Hematopoietic multipotent progenitor cell (in vitro differentiated cells): ENCODE results near the gene LRRC32. TPM values are rescaled to one million over a fixed set of nuclear protein-coding genes. Genes with fewer than 3 reads are reported as not detected.
A peak's percentile ranks its signal among the peaks of the same experiment; 100 is the strongest.

Experiments
- DNase-seq, 3 donors: peaks; one replicate each; pipeline ENCODE4 v3.0.0-alpha.2; 2011 to 2015; ENCODE audit warnings: low read depth in 2 of 3, low spot score in 2 of 3
- total RNA-seq: library from RNA; depleted of rRNA; stranded (reverse); fragments of >200 nt; gene quantifications from one replicate; pipeline ENCODE4 v1.2.3, GENCODE V29; 2012

LRRC32 gene
- total RNA-seq, 1 donor, result 0.27 TPM

DNA sequence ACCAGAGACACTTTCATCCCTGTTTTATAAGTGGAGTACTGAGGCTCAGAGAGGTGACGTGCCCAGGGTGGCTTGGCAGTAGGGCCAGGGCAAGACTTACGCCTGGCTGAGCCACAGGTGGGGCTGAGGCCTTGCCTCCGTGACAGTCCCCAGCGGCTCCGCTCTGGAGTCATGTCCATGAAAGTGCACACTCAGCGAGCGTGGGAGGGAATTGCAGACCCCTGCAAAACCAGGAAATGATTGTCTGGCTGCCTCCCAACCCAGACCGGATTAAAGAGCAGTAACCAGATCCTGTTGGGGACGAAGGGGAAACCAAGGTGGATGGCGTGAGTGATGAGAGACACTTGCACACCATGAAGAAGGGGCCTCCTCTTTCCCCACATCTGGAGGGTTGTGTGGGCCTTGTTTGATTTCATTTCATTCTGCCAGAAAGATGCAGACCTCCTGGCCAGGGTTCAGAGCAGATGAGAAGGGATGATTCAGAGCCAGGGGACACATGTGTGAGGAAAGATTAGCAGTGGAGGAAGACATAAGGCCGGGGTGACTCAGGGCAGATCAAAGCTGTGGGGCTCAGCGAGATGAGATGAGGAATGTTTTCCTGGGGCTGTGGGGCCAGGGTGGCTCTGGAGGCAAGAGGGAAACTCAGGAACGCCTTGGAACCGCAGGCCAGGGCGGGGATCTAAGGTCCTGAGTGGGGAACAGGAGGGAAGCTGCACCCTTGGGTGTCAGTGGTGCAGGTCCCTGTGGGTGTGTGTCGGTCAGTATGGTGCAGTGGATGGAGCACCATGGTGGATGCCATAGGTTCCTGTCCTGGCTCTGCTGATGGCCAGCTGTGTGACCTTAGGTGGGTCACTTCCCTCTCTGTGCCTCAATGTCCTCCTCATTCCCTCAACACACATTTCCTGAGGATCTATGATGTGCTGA lies 29.9 kb upstream of the LRRC32 start:
- DNase-seq, result peak in 2 of 3 donors; percentile 95 to 97

DNA sequence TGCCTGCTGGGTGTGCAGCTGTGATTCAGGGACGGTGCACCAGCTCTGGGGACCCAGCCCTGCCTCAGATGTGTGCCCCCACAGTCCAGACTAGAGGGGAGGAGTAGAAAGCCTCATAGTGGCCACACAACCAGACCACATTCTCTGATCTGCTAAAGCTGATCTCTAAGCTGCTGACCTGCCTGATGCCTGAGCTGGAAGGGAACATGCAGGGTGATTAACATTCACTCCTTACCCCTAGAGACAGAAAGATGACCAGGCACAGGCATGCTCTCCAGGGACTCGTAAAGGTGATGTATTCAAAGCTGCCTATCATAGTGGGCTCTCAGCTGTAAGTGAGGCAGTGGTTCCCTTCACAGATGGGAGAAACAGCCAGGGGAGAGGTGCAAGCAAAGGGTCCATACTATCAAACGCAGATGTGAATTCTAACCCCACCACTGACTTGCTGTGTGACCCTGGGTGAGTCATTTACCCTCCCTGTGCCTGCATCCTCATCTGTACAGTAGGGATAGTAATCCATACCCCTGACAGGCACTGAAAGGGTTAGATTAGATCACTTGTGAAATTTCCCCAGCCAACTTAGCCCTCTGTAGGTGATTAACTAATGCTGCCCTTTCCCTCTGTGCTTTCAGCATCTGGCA lies 29.0 kb upstream of the LRRC32 start:
- DNase-seq, result no peak

DNA sequence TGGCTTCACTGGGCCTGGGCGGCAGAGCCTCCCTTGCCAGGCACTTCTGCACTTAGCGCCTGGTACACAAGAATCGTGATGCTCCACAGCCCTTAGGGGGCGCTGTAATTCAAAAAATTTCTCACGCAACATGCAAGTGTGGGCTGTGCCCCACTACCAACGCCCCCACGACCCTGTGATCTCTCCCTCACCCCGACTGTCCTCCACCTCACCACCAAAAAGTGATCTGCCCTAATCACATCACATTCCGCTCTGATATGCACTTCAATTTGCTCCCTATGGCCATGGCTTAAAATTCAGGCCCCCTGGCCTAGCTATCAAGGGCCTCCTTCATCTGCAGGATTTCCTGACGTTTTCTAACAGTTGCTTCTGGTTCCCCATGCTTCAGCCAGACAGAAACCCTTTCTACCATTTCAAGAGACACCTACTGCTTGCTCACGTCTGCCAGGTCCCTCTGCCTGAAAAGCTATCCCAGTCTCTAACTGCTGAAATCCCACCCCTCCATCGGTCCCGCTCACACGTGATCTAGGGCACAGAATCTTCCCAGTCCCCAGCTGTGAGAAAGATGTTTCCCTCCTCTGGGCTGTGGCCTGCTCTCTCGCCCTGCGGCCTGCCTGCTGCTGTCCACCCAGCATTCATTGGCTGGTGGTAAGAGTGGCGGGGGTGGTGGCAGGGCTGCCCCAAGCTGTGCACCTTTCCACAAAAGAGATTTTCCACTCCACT lies 27.9 kb upstream of the LRRC32 start:
- peak in 2 of 3 donors; percentile 47 to 58 for DNase-seq

DNA sequence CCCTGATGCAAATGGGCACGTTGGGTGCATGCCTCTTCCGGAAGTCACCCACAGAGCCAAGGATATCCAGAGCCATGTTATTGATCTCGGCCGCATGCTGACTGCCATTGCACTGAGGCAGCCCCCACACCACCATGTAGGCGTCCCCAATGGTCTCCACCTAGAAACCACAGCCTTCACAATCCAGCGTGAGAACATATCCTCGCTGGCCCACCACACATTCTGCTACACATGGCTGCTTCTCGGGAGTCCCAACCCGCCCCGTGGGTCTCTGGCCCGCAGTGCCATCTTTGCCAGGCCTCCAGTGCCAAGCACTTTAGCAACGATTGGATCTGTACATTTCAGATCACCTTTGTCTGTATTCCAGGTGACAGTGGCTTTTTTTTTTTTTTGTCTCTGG lies 26.2 kb upstream of the LRRC32 start:
- DNase-seq, result no peak

DNA sequence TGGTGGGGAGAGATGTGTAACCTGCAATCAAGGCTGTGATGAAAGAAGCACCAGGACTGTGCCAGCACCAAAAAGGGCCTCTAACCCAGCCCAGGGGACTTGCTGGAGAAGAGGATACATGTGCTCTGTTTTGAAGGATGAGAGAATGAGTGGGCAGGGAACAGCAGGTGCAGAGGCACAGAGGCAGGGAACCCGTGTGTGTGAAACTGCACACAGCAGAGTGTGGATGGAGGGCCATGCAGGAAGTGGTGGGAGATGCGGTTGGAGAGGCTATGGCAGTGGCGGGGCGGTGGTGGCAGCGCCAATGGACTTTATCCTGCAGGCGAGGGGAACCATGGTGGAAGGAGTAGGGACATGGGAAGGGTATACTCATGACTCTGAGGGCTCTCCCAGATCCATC lies 25.2 kb upstream of the LRRC32 start:
- DNase-seq, result no peak

DNA sequence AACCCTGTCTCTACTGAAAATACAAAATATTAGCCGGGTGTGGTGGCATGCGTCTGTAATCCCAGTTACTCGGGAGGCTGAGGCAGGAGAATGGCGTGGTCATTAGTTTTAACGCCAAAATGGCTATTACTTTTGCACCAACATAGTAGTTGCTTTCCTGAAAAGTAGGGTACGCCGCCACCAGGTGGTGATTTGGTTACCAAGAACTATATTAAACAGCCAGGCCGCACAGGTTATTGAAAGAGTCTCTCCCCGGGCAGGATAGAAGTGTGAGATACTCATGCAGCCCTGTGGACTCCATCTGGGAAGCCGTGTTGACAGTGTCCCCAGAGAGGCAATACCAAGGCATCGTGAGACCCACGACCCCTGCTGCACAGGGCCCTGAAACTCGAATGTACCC lies 24.6 kb upstream of the LRRC32 start:
- DNase-seq, result no peak

DNA sequence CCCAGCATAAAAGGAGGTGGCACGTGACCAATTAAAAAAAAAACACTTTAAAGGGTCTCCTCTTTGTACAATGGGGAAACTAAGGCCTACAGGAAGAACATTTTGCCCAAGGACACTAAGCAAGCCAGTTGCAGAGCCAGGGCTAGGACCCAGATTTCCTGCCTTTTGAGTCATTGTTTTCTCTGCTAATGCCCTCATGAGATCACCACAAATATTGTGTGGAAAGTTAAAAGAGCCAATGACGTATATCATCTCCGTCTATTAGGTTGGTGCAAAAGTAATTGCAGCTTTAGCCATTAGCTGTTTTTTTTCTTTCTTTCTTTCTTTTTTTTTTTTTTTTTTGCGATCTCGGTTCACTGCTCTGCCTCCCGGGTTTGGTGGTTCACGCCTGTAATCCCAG lies 24.1 kb upstream of the LRRC32 start:
- DNase-seq, result no peak

DNA sequence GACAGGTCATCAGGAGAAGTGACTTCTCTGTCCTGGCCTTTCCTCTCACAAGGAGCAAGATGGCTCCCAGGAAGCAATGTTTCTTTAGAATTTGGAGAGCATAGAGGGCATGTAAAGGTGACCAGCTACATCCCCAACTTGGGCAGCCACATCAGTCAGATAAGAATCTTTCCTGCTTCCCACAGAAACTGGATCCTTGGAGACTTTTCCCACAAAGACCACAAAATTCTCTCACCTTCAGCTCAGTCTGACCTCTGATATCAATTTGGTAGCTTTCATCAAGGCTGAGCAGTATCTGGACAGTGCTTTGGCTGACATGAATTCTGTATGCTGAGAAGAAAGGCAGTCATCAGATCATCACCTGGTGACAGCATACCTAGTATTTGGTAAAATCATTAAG lies 23.3 kb upstream of the LRRC32 start:
- no peak for DNase-seq

DNA sequence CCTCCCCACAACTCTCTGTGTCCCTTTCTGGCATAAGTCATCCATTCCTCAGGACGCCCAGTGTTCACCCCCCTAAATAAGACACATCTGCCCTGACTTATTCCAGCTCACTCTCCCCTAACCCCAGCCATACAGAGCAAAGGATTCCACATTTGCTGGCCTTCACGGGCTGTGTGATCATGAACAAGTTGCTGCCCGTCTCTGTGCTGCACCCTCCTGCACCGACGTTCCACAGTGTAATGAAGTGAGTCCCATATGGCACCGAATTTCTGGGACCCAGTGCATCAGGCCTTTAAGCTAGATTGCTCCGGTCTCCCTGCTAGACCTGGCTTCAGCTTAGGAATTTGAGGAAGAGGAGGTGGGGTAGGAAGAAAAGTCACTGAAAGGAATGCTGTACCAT lies 22.4 kb upstream of the LRRC32 start:
- DNase-seq, result no peak

DNA sequence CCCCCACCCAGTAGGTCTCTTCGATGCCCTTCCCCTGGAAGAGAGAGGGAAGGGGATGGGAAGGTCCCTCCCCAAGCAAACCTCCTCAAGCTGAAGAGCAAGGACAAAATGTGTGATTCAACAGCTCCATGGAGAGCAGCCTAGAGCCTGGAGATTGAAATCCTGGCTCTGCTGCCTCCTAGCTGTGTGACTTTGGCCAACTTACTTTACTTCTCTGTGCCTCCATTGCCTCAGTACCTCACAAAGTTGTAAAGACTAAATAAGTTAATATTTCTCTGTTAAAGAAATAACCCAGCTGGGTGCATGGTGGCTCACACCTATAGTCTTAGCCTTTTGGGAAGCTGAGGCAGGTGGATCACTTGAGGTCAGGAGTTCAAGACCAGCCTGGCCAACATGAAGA lies 21.1 kb upstream of the LRRC32 start:
- DNase-seq, result no peak

DNA sequence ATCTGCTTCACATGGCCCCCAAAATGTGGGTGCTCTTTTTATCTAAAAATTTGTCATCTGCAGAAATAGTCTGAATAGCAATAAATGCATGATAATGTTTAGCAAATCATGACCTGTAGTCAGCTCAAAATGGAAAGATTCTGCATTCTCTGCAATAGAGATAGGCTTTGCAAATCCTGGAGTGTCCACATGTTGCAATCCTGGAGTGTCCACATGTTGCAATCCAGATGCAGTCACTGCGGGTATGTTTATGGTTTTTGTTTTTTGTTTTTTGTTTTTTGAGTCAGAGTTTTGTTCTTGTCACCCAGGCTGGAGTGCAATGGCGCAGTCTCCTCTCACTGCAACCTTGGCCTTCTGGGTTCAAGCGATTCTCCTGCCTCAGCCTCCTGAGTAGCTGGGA lies 20.2 kb upstream of the LRRC32 start:
- no peak for DNase-seq

DNA sequence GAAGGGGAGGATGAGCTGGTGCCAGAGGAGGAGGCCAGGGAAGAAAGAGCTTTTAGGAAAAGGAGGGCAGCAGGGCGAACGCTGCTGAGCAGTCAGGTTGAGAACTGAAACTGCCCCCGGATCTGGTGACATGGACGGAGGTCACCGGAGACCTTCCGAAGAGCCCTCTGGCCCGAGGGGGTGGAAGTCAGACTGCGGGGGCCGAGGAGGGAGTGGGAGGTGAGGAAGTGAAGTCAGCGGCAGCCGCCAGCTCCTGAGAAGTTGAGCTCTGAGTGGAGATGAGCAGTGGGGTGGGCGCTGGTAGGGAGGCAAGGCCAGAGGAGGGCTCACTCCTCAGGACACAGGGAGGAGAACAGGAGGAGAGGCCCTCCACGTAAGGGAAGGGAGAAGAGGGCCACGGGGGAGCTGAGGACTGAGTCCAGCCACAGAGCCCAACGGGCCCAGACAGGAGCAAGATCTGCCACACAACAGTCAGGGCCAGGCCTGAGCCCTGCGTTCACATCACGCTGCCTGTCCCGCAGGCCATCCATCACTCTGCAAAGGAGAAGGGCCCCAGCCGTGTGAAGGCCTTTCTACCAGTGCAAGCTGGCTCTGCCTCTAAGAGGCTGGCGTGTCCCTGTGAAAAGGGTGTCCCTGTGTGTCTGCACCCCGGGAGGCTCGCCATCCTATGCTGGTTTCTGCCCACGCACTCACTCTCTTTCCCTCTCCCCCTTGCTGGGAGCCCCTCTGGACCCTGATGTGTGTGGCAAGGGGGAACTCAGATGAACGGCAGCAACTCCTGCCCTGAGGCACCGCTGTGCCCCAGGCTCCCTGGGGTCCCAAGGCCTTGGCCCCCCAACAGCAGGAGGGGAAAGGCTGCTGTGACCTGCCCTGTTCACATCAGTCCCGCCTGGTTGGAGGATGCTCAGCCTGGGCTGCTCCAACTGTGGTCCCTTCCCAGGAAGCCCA lies 19.0 kb upstream of the LRRC32 start:
- DNase-seq, result no peak

DNA sequence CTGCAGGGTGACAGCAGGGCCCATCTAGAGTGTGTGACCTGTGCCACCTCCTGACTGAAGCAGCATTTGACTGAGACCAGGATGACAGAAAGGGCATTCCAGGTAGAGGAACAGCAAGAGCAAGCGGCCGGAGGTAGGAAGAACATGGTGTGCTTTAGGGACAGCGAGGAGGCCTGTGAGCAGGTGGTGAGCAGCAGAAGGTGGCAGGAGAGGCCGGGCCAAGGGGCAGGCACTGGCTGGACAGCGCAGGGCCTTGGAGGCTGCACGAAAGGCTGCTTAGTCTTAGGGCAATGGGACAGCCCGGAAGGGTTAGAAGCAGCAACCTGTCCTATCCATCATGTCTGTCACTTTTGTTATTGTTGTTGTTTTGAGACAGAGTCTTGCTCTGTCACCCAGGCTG lies 17.6 kb upstream of the LRRC32 start:
- DNase-seq, result no peak

DNA sequence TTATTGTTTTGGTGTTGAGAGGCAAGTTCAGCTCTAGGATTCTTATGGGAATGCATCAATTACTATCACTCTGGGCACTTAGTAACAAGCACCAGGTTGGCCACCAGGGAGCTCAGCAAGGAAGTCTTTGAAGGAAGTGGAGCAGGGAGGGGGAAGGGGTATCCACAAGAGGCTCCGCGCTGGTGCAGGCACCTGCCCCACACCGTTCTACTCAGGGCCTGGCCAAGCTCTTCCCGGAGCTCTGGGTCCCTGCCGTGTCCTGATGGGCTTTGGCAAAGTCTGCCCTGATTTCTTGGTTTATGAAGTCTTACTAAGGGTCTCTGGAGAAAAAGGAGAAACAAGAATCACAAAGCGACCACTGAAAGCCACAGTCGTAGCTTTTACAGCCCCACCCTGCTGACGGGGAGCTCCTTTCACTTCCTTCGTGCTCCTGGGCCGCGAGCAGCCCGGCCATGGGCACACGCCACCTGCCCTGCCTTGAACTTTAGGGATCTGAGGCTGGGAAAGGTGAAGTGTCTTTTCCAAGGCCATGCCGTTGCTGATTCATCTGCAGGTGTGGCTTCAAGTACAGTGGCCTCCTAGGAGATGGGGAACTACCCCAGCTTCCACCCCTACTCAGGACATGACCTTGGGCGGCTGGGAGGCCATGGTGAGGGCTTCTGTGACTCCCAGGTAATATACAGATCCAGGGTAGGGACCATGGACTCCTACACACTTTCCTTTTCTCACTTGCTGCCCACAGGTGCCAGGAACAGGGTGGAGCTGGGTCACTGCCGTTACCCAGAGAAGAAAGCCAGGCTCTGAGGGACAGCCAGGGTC lies 15.9 kb upstream of the LRRC32 start:
- peak in 1 of 3 donors; percentile 39 for DNase-seq

DNA sequence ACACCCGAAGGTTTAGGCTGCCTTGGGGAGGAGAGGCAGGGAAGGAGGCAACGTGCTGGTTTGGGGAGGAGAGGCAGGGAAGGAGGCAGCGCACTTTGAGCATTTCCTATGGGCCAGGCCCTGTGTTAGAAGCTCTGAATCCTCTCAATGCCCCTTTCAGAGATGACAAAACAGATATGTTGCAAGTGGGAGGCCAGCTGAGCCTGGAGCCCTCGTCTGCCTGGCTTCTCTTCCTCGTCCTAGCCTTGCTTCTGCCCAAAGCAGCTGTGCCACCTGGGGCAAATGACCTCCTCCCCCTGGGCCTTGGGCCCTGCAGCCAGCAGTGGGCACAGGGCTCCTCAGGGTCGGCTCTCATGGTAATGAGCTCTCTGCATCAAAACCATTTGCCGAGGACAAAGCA lies 15.3 kb upstream of the LRRC32 start:
- DNase-seq, result no peak

DNA sequence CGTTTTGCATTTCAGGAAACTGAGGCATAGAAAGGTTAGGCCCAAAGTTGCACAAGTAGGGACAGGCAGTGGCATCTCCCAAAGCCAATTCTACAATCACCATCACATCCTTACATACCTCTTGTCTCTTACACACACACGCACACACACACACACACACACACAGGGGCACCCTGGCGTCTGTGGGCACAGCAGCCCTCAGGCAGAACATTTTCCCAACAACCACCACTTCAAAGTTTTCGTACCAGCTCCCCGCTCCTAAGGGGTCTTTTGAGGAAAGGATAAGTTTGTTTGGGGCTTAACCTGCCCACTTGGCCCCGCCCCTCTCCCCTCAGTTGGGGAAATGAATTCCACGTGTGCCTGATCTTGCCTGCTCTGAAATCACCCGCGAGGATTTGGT lies 14.7 kb upstream of the LRRC32 start:
- DNase-seq, result no peak

DNA sequence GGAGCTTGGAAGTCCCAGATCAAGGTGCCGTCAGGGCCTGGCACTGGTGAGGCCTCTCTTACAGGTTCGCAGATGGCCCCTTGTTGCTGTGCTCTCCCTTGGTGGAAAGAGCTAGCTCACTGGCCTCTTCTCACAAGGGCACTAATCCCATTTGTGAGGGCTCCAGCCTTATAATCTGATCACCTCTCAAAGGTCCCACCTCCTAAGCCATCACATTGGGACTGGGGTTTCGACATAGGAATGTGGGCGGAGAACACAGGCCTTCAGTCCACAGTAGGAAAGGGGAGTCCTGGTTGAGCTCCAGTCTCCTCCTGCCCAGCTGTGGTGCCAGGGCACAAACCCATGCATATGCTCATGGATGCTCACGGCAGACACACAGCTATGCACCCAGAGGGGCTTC lies 14.0 kb upstream of the LRRC32 start:
- DNase-seq, result no peak

DNA sequence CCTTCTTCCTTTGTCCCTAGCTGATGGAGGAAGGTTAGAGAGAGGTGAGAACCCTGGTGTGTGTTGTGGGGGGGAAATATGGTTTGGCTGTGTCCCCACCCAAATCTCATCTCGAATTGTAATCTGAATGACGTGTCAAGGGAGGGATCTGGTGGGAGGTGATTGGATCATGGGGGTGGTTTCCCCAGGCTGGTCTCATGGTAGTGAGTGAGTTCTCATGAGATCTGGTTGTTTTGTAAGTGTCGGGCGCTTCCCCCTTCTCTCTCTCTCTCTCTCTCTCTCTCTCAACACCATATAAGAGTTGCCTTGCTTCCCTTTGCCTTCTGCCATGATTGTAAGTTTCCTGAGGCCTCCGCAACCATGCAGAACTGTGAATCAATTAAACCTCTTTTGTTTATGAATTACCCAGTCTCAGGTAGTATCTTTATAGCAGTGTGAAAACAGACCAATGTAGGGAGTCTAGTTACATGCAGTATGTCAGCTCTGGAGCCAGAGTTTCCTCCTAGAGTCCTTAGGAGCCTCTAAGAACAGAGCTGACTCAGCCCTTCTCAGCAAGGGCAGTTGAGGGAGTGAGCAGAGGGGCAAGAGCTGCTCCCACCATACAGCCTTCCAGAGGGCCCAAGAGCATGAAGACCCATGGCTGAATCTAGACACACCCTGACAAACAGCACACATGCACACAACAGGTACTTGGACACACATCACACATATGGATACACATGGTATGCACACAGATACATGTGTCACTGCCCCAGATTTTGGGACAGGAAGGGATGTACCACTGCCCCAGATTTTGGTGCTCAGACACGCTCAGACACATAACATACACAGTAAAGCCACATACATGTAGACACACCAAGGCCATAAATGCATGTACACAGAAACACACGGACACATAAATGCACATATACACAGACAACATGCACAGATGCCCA lies 12.9 kb upstream of the LRRC32 start:
- no peak for DNase-seq

DNA sequence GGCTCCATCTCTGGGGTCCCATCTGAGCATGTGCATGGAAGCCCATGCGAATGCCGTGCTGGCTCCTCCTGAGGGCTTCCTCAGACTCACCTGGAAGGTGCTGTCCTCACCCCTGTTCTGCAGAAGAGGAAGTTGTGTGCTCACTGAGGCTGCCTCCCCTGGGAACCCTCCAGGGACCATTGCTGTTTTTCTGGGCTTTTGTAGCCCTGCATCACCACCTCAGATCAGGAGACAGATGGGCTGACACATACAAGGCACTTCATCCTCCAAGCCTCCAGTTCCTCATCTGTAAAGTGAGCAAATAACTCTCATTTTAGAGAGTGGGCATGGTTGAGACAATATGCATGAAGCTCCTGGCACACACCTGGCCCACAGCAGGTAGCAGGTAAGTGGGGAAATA lies 12.1 kb upstream of the LRRC32 start:
- no peak for DNase-seq
